ENCODE results near the gene BACE1-AS. TPM values are rescaled to one million over a fixed set of nuclear protein-coding genes. Genes with fewer than 3 reads are reported as not detected.

BACE1-AS gene
- total and polyA plus RNA-seq, 2 of the 8 experiments (the other 6 are each of a cell fraction or from before 2014, with no cell fraction given) = 14.9 to 17.4 TPM

- TF ChIP-seq PHF8 (conservative IDR thresholded peaks at IDR 0.05; ENCODE audit: low read depth, low read length) (no peak), BCL11A (IDR thresholded peaks at IDR 0.05; ENCODE audit: low read depth in 2 of 2, low read length in 2 of 2) (no peak), GTF2F1 (IDR thresholded peaks at IDR 0.05; ENCODE audit: borderline replicate concordance, low read depth, low read length) (no peak), CHD2 (IDR thresholded peaks at IDR 0.05; ENCODE audit: low read length) (no peak)
Observed at GRCh38 chr11:117319214-117319840, 28.2 kb downstream of the BACE1-AS start (continued).
